HS-27A (cell line): ENCODE data around the gene SPIRE2.
"Not testable (repeated sequence)": the region's sequence is repeated elsewhere in the genome, so short reads cannot be mapped to it uniquely, and the experiment has no call there.

Source experiments
- DNase-seq: peaks from one replicate; pipeline ENCODE4 v3.0.0-alpha.2; 2012; ENCODE audit warnings: low read depth, missing footprints

The SPIRE2 gene

GRCh38 chr16:89898201-89898967 lies 70.1 kb downstream of the SPIRE2 start:
- DNase-seq, result no peak

GRCh38 chr16:89899879-89900481 lies 71.7 kb downstream of the SPIRE2 start:
- no peak for DNase-seq

- DNase-seq, result no peak
Measured at GRCh38 chr16:89900885-89901284, 72.6 kb downstream of the SPIRE2 start.

GRCh38 chr16:89902980-89903379 lies 74.7 kb downstream of the SPIRE2 start:
- no peak for DNase-seq

GRCh38 chr16:89903908-89904515 lies 75.7 kb downstream of the SPIRE2 start:
- DNase-seq, result no peak

GRCh38 chr16:89904606-89905510 lies 76.6 kb downstream of the SPIRE2 start:
- DNase-seq, result no peak

- DNase-seq, result no peak
Measured at GRCh38 chr16:89905511-89906139, 77.3 kb downstream of the SPIRE2 start.

GRCh38 chr16:89906140-89907025 lies 78.1 kb downstream of the SPIRE2 start:
- no peak for DNase-seq

- no peak for DNase-seq
Measured at GRCh38 chr16:89907055-89907814, 79.0 kb downstream of the SPIRE2 start.

- no peak for DNase-seq
Measured at GRCh38 chr16:89908236-89908635, 80.0 kb downstream of the SPIRE2 start.

GRCh38 chr16:89909777-89910716 lies 81.8 kb downstream of the SPIRE2 start:
- DNase-seq, result no peak

GRCh38 chr16:89910717-89911354 lies 82.6 kb downstream of the SPIRE2 start:
- DNase-seq, result no peak

- DNase-seq, result no peak
Measured at GRCh38 chr16:89911375-89911774, 83.1 kb downstream of the SPIRE2 start.

- DNase-seq, result no peak
Measured at GRCh38 chr16:89912143-89912542, 83.9 kb downstream of the SPIRE2 start.

- no peak for DNase-seq
Measured at GRCh38 chr16:89912627-89913026, 84.4 kb downstream of the SPIRE2 start.

GRCh38 chr16:89913408-89914387 lies 85.4 kb downstream of the SPIRE2 start:
- no peak for DNase-seq

- DNase-seq, result not testable (repeated sequence)
Measured at GRCh38 chr16:89914642-89915285, 86.5 kb downstream of the SPIRE2 start.
